Activated CD8-positive, alpha-beta memory T cell treated with anti-CD3 and anti-CD28 coated beads for 36 hours (primary cell): Measurements from ENCODE around the gene ASF1B. TPM values are rescaled to one million over a fixed set of nuclear protein-coding genes. Genes with fewer than 3 reads are reported as not detected.
"Not testable (repeated sequence)": the region's sequence is repeated elsewhere in the genome, so short reads cannot be mapped to it uniquely, and the experiment has no call there.

ENCODE experiments used
- CTCF ChIA-PET: fragments of 350-600 bp; sonication (Branson Sonifier 250); formaldehyde crosslinking; loops from one replicate; lab custom pipeline; 2021; ENCODE audit warnings: antibody characterized with exemption; lab: Charles Lee
- POLR2A ChIA-PET: fragments of 350-600 bp; sonication (Branson Sonifier 250); formaldehyde crosslinking; loops from one replicate; lab custom pipeline; 2021; ENCODE audit warnings: antibody characterized with exemption; lab: Charles Lee
- total RNA-seq, 2 experiments: library from RNA; stranded (reverse); gene quantifications; one replicate each; pipeline ENCODE4 v1.2.3, GENCODE V29; 2021

Gene ASF1B
- 10 to 100 TPM; 79.7 to 83.6 TPM for total RNA-seq

DNA sequence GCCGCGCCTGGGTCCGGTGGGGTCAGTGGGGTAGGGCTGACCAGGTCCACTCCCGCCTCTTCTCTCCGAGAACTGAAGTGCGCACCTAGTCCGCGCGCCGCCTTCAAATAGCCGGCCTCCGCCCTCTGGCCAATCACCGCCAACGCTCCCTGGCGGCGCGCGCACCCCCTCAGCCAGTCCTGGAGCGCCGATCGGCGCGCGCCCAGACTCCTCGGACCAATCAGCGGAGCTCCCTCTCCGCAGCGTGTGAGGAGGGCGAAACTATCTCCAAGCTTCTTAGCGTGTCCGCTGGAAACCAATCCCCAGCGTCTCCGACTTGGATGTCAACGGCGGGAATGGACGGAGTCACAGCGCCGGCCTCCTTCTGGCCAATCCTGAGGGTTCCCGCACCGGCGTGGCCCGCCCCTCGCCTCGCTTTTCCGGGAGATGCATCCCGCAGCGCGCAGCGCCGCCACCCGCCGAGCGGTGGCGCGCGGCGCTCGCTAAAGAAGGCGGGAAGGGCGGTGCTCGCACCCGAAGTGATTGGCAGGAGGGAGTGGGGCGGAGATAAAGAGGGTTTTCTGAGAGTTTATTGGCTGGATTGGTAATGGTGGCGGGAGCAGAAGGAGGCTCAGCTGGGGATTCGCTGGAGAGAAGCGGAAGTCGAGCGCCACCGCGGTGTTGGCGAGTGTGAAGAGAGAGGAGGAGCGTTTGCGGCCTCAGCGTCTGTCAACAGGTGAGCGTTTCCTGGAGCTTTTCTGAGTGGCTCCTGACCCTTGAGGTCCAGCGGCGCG lies at the start of gene ASF1B:
Gene ASF1B (minus strand): TSS at position 81 of the 773 bp plus-strand sequence. CDS start 133 bp downstream, outside the sequence.
- CTCF ChIA-PET: interaction anchor here (0.5 to 2.9 kb wide), 41 partner anchors 9 to 1194 kb away, joined by 3 to 24 read pairs (median 3); partner anchors contain the start of genes ADGRE5, GIPC1, IL27RA and RFX1
- POLR2A ChIA-PET: interaction anchor here (0.6 to 2.1 kb wide), 13 partner anchors 13 to 341 kb away, joined by 3 to 10 read pairs (median 3); partner anchors contain the start of gene RFX1

- CTCF ChIA-PET, POLR2A ChIA-PET: not testable (repeated sequence)
These were observed 49.3 kb upstream of the ASF1B start for GRCh38 chr19:14185691-14186090.

DNA sequence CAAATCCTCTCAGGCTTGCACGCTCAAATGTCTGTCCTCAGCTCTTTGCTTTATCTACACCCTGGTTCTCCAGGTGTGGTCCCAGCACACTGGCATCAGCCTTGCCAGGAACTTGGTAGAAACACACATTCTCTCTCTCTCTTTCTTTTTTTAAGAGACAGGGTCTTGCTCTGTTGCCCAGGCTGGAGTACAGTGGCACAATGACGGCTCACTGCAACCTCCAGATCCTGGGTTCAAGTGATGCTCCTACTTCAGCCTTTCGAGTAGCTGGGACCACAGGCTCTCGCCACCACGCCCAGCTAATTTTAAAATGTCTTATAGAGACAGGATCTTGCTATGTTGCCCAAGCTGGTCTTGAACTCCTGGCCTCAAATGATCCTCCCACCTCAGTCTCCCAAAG lies 48.8 kb upstream of the ASF1B start:
- ChIA-PET CTCF (no interaction called here), POLR2A (no interaction called here)

- ChIA-PET CTCF (no interaction called here), POLR2A (no interaction called here)
These were observed 47.5 kb upstream of the ASF1B start for GRCh38 chr19:14183741-14184350.

- ChIA-PET POLR2A (no interaction called here), CTCF (no interaction called here)
These were observed 46.1 kb upstream of the ASF1B start for GRCh38 chr19:14182476-14182875.

DNA sequence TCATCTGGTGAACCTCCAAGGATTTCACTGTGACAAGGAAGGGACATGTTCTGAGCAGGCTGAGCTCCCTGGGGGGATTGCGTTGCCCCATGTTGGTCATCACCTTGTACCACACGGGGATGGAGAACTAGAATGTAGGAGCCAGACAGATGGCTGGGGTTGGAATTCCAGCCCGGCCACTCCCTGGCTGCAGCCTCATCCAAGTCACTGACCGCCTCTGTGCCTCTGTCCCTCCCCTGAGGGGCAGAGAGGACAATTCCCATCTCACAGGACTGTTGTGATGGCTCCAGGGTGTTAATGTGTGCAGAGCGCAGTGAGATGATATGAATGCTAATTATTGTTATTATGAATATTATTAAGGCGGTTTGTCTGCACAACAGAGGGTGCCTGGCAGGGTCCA lies 45.5 kb upstream of the ASF1B start:
- CTCF ChIA-PET: no interaction called here
- POLR2A ChIA-PET: no interaction called here

GRCh38 chr19:14181199-14181598 lies 44.8 kb upstream of the ASF1B start:
- POLR2A ChIA-PET, CTCF ChIA-PET: not testable (repeated sequence)

DNA sequence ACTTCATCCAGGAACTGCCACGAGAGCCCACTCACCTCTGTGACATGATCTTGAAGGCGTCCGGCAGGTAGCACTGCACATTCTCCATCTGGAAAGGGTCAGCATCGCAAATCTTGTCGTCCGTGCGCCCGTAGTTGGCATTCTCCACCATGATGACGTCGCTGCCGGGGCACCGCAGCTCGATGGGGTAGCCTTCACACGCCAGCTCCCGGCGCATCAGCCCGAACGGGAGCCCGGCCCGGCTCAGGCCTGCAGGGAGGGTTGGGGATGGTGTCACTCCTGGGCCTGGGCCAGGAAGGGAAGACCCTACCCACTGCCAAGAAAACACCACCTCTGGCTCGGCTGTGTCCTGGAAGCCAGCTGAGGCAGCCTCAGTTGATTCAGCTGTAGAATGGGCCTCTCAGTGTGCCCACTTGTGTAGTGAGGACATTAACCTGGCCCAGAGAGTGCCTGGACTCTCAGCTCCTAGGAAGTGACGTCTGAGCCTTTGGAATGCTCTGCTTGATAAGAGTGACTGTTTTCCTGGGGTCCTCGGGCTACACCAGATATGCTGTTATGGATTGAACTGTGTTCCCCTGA lies 41.2 kb upstream of the ASF1B start:
- ChIA-PET CTCF (no interaction called here), POLR2A (no interaction called here)

GRCh38 chr19:14175351-14175792 lies 39.0 kb upstream of the ASF1B start:
- ChIA-PET POLR2A (no interaction called here), CTCF (interaction anchor here (0.7 kb wide), 2 partner anchors 171 to 283 kb away, joined by 3 to 4 read pairs; no protein-coding TSS in a partner anchor)

DNA sequence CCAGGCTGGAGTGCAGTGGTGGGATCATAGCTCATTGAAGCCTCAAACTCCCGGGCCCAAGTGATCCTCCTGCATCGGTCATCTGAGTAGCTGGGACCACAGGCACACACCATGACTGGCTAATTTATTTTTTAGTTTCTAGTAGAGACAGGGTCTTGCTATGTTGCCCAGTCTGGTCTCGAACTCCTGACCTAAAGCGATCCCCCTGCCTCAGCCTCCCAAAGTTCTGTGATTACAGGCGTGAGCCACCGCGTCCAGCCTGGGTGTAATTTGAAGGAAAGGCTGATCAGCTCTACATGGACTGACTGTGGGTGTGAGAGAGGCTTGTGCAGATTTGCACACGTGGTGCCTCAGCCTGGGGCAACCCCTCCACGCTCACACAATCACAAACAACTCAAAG lies 38.5 kb upstream of the ASF1B start:
- ChIA-PET POLR2A (no interaction called here), CTCF (interaction anchor here (0.7 kb wide), 2 partner anchors 172 to 283 kb away, joined by 3 to 4 read pairs; no protein-coding TSS in a partner anchor)

- ChIA-PET POLR2A (no interaction called here), CTCF (no interaction called here)
These were observed 32.6 kb upstream of the ASF1B start for GRCh38 chr19:14168993-14169392.

GRCh38 chr19:14168259-14168972 lies 32.0 kb upstream of the ASF1B start:
- CTCF ChIA-PET: interaction anchor here (1.1 to 1.2 kb wide), 2 partner anchors 20 to 32 kb away, joined by 3 to 6 read pairs; partner anchors contain the start of gene ASF1B
- POLR2A ChIA-PET: no interaction called here

GRCh38 chr19:14167576-14168138 lies 31.3 kb upstream of the ASF1B start:
- CTCF ChIA-PET: interaction anchor here (0.6 to 1.2 kb wide), 4 partner anchors 19 to 75 kb away, joined by 3 to 6 read pairs (median 3); partner anchors contain the start of gene ASF1B
- POLR2A ChIA-PET: interaction anchor here (0.7 kb wide), 2 partner anchors 13 to 425 kb away, joined by 3 to 9 read pairs; no protein-coding TSS in a partner anchor

DNA sequence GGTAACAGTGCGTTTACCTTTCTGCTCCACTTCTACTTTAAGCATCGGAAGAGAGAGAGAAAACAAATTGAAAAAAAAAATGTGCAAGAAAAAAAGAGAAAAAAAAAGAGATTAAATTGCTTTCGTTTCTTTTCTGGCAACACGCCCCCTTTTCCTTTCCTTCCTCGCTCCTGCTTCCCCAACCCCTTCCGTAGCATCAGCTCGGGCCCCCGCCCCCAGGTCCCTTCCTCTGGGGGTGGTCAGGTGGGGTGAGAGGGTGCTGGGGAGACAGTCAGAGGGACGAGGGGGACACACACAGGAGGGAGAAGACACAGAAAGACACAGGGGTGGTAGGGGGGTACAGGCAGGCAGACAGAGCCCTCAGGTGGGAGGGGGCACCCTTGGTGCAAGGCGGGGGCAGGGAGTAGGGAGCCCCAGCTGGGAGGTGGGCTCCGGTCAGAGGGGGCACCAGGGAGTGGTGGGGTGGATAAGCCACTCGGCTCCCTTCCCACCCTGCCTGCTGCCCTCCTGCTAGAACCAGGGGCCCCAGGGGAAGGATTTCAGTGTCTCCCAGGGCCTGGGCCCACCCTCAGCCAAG lies 30.7 kb upstream of the ASF1B start:
- POLR2A ChIA-PET: interaction anchor here (0.7 kb wide), 2 partner anchors 14 to 426 kb away, joined by 3 to 9 read pairs; no protein-coding TSS in a partner anchor
- CTCF ChIA-PET: interaction anchor here (0.6 to 1.1 kb wide), 3 partner anchors 19 to 75 kb away, joined by 3 read pairs; no protein-coding TSS in a partner anchor

- POLR2A ChIA-PET: no interaction called here
- CTCF ChIA-PET: interaction anchor here (0.6 to 0.9 kb wide), 2 partner anchors 23 to 30 kb away, joined by 4 to 5 read pairs; partner anchors contain the start of gene ASF1B
These were observed 29.8 kb upstream of the ASF1B start for GRCh38 chr19:14165990-14166830.

GRCh38 chr19:14164724-14165493 lies 28.5 kb upstream of the ASF1B start:
- ChIA-PET POLR2A (no interaction called here), CTCF (interaction anchor here (0.9 kb wide), 1 partner anchor 28 kb away, joined by 4 read pairs; the partner anchor contains the start of gene ASF1B)

DNA sequence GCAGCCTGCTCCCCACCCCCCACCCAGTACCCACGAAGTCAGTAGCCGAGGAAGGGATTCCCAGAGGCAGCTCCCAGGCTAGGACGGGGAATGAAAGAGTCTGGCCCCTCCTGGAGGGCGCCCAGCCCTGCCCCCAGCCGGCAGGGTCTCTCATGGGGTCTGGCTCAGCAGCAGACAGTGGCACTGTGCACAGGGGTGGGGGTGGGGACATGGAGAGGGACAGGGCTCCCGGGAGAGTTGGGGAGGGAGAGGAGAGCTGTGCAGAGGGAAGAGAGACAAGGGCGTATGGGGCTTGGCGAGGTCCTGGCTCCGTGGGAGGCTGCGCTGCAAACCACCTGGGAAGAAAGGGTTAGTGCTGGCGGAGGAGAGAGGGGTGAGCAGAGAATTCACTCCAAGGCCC lies 27.7 kb upstream of the ASF1B start:
- POLR2A ChIA-PET: no interaction called here
- CTCF ChIA-PET: no interaction called here
